Measurements from ENCODE around the gene LPP.

DNA sequence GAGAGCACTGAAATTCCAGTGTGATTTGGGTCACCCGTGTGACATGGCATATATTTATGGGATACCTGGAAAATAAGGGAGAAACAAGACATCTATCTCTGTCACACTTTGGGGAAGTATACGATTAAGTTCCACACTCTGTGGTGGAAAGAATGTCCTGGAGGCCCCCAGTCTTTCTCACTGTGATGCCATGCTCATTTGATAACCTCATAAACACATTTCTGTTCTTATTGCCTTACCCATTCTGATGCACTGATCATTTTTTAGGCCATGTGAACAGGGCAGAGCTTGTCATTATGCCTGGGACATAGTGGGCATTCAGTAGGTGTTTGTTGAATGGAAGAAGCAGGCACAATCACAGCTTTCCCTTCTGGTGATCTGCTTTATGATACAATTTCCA, 668.5 kb downstream of the LPP start:
- TF ChIP-seq, protein P1, sequence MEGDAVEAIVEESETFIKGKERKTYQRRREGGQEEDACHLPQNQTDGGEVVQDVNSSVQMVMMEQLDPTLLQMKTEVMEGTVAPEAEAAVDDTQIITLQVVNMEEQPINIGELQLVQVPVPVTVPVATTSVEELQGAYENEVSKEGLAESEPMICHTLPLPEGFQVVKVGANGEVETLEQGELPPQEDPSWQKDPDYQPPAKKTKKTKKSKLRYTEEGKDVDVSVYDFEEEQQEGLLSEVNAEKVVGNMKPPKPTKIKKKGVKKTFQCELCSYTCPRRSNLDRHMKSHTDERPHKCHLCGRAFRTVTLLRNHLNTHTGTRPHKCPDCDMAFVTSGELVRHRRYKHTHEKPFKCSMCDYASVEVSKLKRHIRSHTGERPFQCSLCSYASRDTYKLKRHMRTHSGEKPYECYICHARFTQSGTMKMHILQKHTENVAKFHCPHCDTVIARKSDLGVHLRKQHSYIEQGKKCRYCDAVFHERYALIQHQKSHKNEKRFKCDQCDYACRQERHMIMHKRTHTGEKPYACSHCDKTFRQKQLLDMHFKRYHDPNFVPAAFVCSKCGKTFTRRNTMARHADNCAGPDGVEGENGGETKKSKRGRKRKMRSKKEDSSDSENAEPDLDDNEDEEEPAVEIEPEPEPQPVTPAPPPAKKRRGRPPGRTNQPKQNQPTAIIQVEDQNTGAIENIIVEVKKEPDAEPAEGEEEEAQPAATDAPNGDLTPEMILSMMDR (IDR thresholded peaks at IDR 0.05), result no peak
- TF ChIP-seq POLR2AphosphoS5 (IDR thresholded peaks at IDR 0.05), result no peak
- no peak for TF ChIP-seq EP300 (IDR thresholded peaks at IDR 0.05; ENCODE audit: low read depth)
- TF ChIP-seq POLR2A (IDR thresholded peaks at IDR 0.05), result no peak
